HepG2 (cell line): ENCODE data around the gene MAPK8IP3. TPM values are rescaled to one million over a fixed set of nuclear protein-coding genes. Genes with fewer than 3 reads are reported as not detected.

ENCODE experiments used
- ATF7-NPFF ChIP-seq: sonication (generic); formaldehyde crosslinking; IDR thresholded peaks from 2 replicates; pipeline ENCODE4 v1.8.1; 2023; ENCODE audit warnings: mild to moderate bottlenecking, low read depth, missing genetic modification reagents, moderate library complexity
- BHLHE40 ChIP-seq: IDR thresholded peaks from 2 replicates; pipeline ENCODE4 v1.6.1; 2011; ENCODE audit warnings: low read length, improper control_type of control experiment
- CBX1 ChIP-seq: IDR thresholded peaks from one replicate; pipeline ENCODE4 v1.6.1; 2016; ENCODE audit warnings: antibody characterized with exemption, low read depth
- CENPX ChIP-seq: sonication (generic); formaldehyde crosslinking; IDR thresholded peaks from 2 replicates; pipeline ENCODE4 v1.9.0; 2021; ENCODE audit warnings: mild to moderate bottlenecking, missing genetic modification reagents, moderate library complexity
- CREB3 ChIP-seq: sonication (generic); formaldehyde crosslinking; IDR thresholded peaks from 2 replicates; pipeline ENCODE4 v1.5.0; 2020; ENCODE audit warnings: missing genetic modification reagents
- CREBL2 ChIP-seq: sonication (generic); formaldehyde crosslinking; IDR thresholded peaks from 2 replicates; pipeline ENCODE4 v1.8.1; 2023; ENCODE audit warnings: missing genetic modification reagents, mild to moderate bottlenecking, borderline replicate concordance
- ERF ChIP-seq: IDR thresholded peaks from 2 replicates; pipeline ENCODE4 v1.6.1; 2018; ENCODE audit warnings: missing biosample characterization, missing genetic modification reagents
- FOXJ3 ChIP-seq: sonication (generic); formaldehyde crosslinking; IDR thresholded peaks from 2 replicates; pipeline ENCODE4 v1.4.0; 2020; ENCODE audit warnings: missing genetic modification reagents, mild to moderate bottlenecking, borderline replicate concordance
- GATAD2A ChIP-seq: IDR thresholded peaks from 2 replicates; pipeline ENCODE4 v1.6.1; 2016
- HES4 ChIP-seq: sonication (generic); formaldehyde crosslinking; IDR thresholded peaks from 2 replicates; pipeline ENCODE4 v1.9.0; 2021; ENCODE audit warnings: mild to moderate bottlenecking, missing genetic modification reagents, borderline replicate concordance
- MXD3 ChIP-seq: IDR thresholded peaks from 2 replicates; pipeline ENCODE4 v1.6.1; 2016; ENCODE audit warnings: mild to moderate bottlenecking, missing biosample characterization, missing genetic modification reagents
- NR2F1 ChIP-seq, 2 experiments: fragments of 450-650 bp in 1 of 2; formaldehyde crosslinking in 1 of 2; IDR thresholded peaks; 2 replicates each; pipeline versions ENCODE4 v1.5.0 to v1.6.1; 2016 to 2020; ENCODE audit warnings: mild to moderate bottlenecking in 1 of 2, missing compliant biosample characterization in 1 of 2, missing genetic modification reagents in 1 of 2, moderate library complexity in 1 of 2
- PHF20 ChIP-seq: sonication (generic); formaldehyde crosslinking; IDR thresholded peaks from 2 replicates; pipeline ENCODE4 v1.5.0; 2020; ENCODE audit warnings: mild to moderate bottlenecking, missing genetic modification reagents
- PITX1 ChIP-seq: sonication (generic); formaldehyde crosslinking; IDR thresholded peaks from 2 replicates; pipeline ENCODE4 v1.5.1; 2020; ENCODE audit warnings: mild to moderate bottlenecking, missing genetic modification reagents
- RBFOX2 ChIP-seq: fragments of 200-400 bp; formaldehyde crosslinking; IDR thresholded peaks from 2 replicates; pipeline ENCODE4 v1.6.1; 2017; ENCODE audit warnings: low read depth, mild to moderate bottlenecking, low read length
- RORA ChIP-seq: sonication (generic); formaldehyde crosslinking; IDR thresholded peaks from 2 replicates; pipeline ENCODE4 v1.5.0; 2020; ENCODE audit warnings: mild to moderate bottlenecking, missing genetic modification reagents, moderate library complexity
- SMAD3 ChIP-seq: sonication (generic); formaldehyde crosslinking; IDR thresholded peaks from 2 replicates; pipeline ENCODE4 v1.4.0; 2020; ENCODE audit warnings: missing genetic modification reagents
- TOE1 ChIP-seq: sonication (generic); formaldehyde crosslinking; IDR thresholded peaks from 2 replicates; pipeline ENCODE4 v1.4.0; 2020; ENCODE audit warnings: mild to moderate bottlenecking, missing genetic modification reagents
- ZIK1 ChIP-seq: sonication (generic); formaldehyde crosslinking; IDR thresholded peaks from 2 replicates; pipeline ENCODE4 v1.5.0; 2020; ENCODE audit warnings: mild to moderate bottlenecking, low read depth, missing genetic modification reagents, borderline replicate concordance
- ZNF276 ChIP-seq: sonication (generic); formaldehyde crosslinking; IDR thresholded peaks from 2 replicates; pipeline ENCODE4 v1.4.0; 2020; ENCODE audit warnings: mild to moderate bottlenecking, low read depth, missing genetic modification reagents
- ZNF567 ChIP-seq: sonication (generic); formaldehyde crosslinking; IDR thresholded peaks from 2 replicates; pipeline ENCODE4 v1.8.1; 2023; ENCODE audit warnings: mild to moderate bottlenecking, missing genetic modification reagents, borderline replicate concordance
- ZNF710 ChIP-seq: sonication (generic); formaldehyde crosslinking; IDR thresholded peaks from 2 replicates; pipeline ENCODE4 v1.5.0; 2020; ENCODE audit warnings: mild to moderate bottlenecking, missing genetic modification reagents, borderline replicate concordance
- ZNF850 ChIP-seq: sonication (generic); formaldehyde crosslinking; conservative IDR thresholded peaks from 2 replicates; pipeline ENCODE4 v1.9.0; 2021; ENCODE audit warnings: mild to moderate bottlenecking, missing genetic modification reagents
- ZSCAN12 ChIP-seq: sonication (generic); formaldehyde crosslinking; IDR thresholded peaks from 2 replicates; pipeline ENCODE4 v1.9.0; 2021; ENCODE audit warnings: mild to moderate bottlenecking, missing genetic modification reagents
- polyA plus RNA-seq, 8 experiments: library from polyadenylated mRNA; depleted of rRNA in 3 of 8; stranded (reverse) in 7 of 8; unstranded in 1 of 8; fragments of >200 nt; fragmentation: Illumina TruSeq in 4 of 8; extraction: Trizol in 4 of 8; gene quantifications; 2 replicates each; pipeline versions ENCODE4 v1.2.1 to v1.2.3, GENCODE V29; 2011 to 2016; ENCODE audit warnings: low read depth in 4 of 8, missing spikeins in 1 of 8, mixed read lengths in 1 of 8; ENCODE audit not compliant: insufficient read depth in 1 of 8
- total RNA-seq, 5 experiments: library from RNA; depleted of rRNA; stranded (reverse); fragments of >200 nt; fragmentation: Illumina TruSeq; extraction: Trizol; gene quantifications; 2 replicates each; pipeline ENCODE4 v1.2.3, GENCODE V29; 2016; ENCODE audit warnings: low read depth in 1 of 5

MAPK8IP3 gene
- total and polyA plus RNA-seq, 2 of the 13 experiments (the other 11 are each of a cell fraction or from before 2014, with no cell fraction given) = 25.1 to 41.7 TPM

GRCh38 chr16:1812732-1813163, 106.8 kb downstream of the MAPK8IP3 start (continued):
- no peak for TF ChIP-seq ZIK1 (CRISPR knock-in tag)
- no peak for TF ChIP-seq PITX1
- no peak for TF ChIP-seq ZNF710 (CRISPR knock-in tag)
- TF ChIP-seq PHF20 (CRISPR knock-in tag) = no peak
- no peak for TF ChIP-seq ZNF567 (CRISPR knock-in tag)
- TF ChIP-seq NR2F1 (CRISPR knock-in tag; IDR thresholded peaks at IDR 0.05) = no peak
- no peak for TF ChIP-seq BHLHE40
- TF ChIP-seq GATAD2A (CRISPR knock-in tag) = peak; percentile 59
- TF ChIP-seq MXD3 = no peak
- no peak for TF ChIP-seq TOE1
- no peak for TF ChIP-seq CREB3 (CRISPR knock-in tag)
- no peak for TF ChIP-seq FOXJ3 (CRISPR knock-in tag)
- 0 out of 2 replicates have a peak, but pooled peaks have one; percentile 26 for TF ChIP-seq RBFOX2
- no peak for TF ChIP-seq RORA (CRISPR knock-in tag)
- TF ChIP-seq ZNF850 = no peak
- TF ChIP-seq ZNF276 (CRISPR knock-in tag) = no peak
- TF ChIP-seq ATF7-NPFF = no peak
- no peak for TF ChIP-seq SMAD3 (CRISPR knock-in tag)
- TF ChIP-seq HES4 = no peak
- TF ChIP-seq CREBL2 (CRISPR knock-in tag) = no peak
- TF ChIP-seq ERF (CRISPR knock-in tag) = peak; percentile 52; the same call in 1 of the 2 replicates
- TF ChIP-seq ZSCAN12 (CRISPR knock-in tag) = no peak
- TF ChIP-seq CBX1 = no peak
- TF ChIP-seq CENPX (CRISPR knock-in tag) = no peak
